LHCN-M2 (cell line): ENCODE measurements around the gene LRRTM4. TPM values are rescaled to one million over a fixed set of nuclear protein-coding genes. Genes with fewer than 3 reads are reported as not detected.
"Not testable (repeated sequence)": the region's sequence is repeated elsewhere in the genome, so short reads cannot be mapped to it uniquely, and the experiment has no call there.

Experiments
- DNase-seq: peaks from one replicate; pipeline ENCODE4 v3.0.0-alpha.2; 2012; ENCODE audit warnings: low read depth
- total RNA-seq: library from RNA; depleted of rRNA; stranded (reverse); fragments of >200 nt; gene quantifications from 2 replicates; pipeline ENCODE4 v1.2.3, GENCODE V29; 2014

The LRRTM4 gene
- total RNA-seq, 1 experiment from 2014 or later = not detected

DNA sequence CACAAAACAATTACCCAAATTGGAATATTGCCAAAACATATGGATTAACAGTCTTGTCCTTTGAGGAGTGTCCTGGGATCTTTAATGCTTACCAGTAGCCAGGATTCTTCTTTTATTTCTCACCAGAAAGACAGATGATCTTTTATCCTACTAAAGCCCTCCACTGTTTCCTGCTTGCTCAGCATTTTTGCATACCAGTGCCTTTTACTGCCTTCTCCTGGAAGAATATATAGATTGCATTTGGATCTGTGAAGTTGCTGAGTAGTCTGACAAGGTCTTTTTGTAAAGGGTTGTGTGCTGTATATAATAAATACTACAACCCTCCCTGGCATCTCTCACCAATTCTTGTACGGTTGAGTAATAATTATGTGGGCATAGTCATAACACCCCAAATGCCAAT, 652.2 kb downstream of the LRRTM4 start:
- DNase-seq = no peak

DNA sequence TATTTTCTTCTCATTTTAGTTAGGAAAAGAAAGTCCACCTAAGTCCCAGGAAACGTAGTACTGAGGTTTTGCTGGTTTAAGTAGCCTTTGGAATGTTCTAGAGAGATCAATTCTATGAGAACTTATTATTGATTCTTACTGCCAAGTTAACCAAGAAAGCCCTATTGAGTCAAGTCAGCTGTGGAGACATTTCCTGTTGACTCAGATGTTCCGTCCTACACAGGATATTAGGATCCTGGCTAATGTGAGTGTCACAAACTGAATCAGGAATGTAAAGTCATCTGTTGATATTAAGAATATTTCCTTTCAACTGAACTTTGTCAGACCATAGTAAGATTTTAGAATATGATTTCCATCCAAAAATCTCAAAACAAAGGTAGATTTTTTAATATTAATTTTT, 654.3 kb downstream of the LRRTM4 start:
- DNase-seq = no peak

DNA sequence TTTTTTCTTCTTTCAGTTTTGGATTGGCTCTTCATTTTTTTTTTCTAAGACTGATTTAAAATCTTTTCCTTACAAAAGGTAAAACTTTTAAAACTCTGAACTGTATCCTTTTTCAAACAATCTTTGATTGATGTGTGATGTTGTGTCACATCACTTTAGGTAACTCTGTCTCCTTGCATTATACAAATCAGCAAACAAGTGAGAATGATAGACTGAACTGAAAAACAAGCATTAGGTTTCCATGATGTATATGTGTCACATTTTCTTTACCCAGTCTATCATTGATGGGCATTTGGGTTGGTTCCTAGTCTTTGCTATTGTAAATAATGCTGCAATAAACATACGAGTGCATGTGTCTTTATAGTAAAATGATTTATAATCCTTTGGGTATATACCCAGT, 655.7 kb downstream of the LRRTM4 start:
- DNase-seq = no peak

DNA sequence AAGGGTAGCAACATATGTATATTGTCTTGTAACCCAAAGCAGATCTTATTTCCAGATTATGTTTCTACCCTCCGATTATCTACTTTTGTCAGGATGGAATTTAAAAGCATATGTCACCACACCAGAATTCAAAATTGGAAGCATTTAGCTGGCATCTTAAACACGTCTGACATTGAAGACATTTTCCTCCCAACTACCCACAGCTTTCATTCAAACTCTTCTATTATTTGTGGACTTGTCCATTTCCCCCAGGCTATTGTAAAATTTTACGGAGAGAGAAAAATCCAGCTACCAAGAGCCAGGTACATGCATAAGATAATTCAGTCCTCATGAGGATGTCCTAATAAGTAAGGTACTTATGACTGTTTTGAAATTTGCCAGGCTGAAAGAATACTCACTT, 659.3 kb downstream of the LRRTM4 start:
- no peak for DNase-seq

DNA sequence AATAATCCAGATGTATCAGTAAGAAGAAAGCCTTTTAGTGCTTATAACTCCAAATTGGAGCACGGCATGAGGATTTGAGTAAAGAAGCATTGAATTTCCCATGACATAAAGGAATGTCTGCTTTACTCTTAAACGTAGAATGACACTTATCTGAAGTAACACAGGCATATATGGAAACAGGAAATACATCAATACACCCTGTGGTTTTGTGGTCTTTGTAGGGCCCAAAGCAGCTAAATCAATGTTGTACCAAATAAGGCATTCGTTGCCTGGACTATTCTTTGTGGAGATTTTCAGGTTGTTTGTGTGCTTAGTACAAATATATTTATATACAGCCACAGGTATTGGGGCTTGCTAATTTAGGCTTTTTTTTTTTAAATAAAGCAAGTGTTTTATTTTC, 660.5 kb downstream of the LRRTM4 start:
- DNase-seq = no peak

DNA sequence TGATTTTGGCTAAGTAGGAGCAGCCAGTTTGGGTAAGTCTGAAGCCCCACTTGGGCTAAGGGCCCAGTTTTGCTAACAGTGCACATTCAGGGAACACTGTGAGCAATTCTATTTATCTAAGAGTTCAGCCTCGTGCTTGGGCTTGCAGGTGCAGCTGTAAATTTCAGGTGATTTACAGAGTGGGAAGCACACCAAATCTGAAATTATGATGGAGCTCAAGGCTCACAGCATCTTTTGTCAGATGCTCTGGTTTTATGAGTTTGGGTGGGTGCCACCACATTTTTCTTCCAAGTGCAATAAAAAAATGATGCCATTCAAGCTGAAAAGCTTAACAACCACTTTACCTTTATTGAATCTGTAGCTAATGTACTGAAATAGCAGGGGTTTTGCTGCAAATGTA, 671.2 kb downstream of the LRRTM4 start:
- no peak for DNase-seq

DNA sequence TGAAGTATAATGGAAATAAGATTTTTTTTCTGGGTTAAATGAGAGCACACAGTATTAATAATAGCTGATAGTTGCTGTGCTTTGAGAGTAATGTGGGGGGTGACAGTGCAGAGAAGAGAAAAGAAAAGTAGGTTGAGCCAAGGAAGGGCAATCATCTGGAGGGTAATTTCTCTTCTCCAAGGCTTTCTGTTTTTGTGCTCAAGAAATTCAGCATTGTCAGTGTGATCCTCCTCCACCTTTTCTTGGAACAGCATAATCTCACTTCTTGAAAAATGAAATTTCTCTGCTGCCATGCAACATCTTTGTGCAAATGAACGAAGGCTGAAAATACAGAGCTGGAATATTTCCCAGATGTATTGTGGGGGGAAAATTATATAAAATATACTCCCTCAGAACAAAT, 673.1 kb downstream of the LRRTM4 start:
- no peak for DNase-seq

DNA sequence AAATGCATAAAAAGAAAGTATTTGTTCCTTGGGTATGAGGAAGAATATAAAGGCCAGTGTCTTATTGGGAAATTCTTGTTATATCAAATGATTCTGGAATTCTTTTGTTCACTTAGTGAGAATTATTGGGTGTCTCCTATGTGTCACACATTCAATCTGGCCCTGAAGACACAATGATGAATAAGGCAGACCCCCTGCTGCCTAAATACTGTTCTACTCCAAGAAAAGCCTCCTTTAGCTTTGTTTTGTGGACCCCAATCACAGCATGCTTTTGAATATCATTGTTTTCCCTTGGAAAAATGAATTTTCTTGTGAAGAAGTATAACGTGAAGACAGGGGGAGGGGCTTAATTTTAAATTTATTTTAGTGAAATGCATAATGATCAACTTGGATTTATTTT, 682.4 kb downstream of the LRRTM4 start:
- no peak for DNase-seq

DNA sequence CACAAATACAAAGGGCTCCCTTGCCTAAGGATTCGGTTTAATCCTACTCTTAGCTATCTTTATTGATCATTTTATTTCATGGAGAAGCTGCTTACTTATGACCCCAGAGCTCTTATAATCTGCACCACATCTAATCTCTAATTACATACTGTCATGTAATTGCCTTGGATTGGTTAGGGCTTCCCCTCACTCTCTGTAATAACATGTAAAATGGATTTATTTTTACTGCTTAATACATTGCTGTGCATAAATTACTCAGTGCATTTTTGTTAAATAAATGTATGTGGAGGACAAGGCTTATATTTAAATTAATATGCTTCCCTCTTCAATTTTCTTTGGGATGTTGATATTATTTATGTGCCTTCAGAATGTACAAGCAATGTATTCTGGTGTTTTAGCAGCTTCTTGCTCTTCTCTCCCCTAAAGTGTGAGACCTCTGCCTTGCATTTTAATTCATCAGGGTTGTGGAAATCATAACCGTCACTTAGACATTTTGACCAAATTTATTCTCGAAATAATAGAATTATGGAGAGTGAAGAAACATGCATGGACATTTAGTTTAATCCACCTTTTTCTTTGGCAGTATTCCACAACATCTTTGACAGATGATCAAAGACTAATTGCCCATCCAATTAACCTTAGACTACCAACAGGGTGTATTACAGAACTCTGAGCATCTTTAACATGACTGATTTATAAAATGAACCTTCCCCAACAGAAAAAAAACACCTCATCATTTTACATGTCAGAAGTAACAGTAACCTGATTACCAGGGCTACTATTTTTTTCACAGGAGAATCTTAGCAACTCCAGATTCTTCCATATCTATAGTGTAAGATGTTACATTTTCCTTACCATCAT, 692.6 kb downstream of the LRRTM4 start:
- DNase-seq = no peak

DNA sequence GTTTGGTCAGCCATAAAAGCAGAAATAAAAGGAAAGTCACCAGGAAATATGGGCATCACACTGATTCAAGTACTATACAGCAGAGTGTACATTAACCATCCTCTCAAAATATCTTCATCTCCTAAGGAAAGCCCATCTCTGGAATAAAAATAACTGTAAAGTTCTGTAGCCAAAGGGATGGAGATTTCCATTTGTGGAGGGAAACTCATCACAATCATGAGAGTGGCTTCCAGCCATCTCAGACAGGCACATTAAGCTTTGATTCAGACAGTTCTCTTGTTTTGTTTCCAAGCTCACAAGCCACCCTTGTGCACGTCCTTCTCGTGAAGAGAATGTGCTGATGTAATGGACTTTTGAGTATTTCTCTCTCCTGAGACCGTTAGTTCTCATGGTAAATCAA, 695.5 kb downstream of the LRRTM4 start:
- no peak for DNase-seq

DNA sequence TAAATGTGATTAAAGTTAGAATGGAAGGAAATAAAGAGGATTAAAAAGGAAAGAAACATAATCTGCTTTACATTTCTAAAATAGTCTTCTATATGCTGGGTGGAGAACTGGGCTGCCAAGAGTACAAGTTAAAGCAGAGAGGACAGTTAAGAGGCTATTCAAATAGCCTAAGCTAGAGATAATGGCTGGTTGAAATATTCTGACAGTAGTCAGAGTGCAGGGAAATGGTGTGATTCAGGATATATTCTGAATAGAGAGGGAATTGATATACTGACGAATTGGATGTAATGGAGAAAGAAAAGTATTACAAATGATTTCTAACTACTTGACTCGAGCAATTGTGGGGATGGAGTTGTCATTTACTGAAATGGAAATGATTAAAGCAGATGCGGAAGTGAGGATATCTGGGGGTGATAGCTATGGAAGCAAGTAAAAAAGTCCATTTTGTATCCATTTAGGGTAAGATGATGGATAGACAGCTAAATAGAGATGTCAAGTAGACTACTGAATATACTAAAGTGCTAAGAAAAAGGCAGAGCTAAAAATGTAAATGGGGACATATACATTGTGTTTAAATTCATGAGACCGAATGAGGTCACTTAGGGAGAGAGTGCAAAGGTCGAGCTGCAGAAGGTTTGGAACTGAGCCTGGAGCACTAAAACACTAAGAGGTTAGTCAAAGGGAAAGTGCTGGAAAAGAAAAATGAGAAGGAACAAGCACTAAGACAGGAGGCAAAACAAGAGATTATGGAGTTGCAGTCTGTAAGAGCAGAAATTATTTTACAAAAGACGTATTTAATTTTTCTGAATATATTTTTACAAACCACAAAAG, 696.8 kb downstream of the LRRTM4 start:
- no peak for DNase-seq

DNA sequence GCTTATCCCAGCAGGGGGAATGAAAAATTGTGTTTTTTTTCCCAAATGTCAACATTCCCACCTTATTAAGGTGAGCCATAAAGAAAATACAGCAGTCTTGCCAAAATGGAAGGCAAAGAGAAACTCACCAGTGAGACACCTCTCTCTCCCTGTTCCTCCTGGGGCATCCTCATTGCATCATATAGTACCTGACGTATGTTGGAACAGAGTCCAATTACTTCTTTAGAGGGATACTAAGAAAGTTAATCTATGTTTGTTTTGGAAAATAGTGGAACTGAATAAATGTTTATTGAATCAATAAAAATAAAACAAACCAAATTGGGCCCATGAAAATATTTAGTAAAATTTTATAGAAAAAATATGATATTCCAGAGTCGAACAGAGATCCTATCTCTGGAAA, 700.4 kb downstream of the LRRTM4 start:
- no peak for DNase-seq

DNA sequence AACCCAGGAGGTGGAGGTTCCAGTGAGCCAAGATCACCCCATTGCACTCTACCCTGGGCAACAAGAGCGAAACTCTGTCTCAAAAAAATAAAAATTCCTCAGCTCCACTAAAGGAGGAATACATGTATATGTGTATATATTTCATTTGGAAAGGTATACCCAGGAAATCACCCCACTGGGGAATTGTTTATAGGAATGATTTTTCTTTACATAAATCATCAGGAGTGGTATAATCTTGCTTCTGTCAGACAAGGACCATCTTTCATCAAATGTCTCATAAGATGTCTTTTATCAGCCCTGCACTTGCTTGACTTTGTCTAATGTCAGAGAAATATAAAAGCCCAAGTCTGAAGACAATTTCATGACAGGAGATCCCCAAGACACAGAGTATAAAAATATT, 709.1 kb downstream of the LRRTM4 start:
- DNase-seq = no peak

DNA sequence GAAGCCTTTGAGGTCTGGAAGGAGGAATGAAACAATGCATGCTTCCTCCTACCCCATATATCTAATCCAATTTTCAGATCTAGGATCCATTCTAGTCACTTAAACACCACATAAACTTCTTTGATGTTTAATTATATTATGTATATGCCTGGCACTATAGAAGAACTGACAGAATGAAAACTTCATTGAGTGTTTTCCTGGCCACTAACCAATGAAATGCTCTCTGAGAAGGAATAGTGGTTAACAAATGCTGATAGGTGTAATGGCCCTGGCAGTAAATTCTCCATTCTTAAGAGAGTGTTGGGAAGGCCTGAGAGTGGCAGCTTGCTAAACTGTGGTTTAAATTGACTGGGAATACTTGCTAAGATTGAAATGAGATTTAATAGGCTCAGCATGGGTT, 710.0 kb downstream of the LRRTM4 start:
- no peak for DNase-seq

DNA sequence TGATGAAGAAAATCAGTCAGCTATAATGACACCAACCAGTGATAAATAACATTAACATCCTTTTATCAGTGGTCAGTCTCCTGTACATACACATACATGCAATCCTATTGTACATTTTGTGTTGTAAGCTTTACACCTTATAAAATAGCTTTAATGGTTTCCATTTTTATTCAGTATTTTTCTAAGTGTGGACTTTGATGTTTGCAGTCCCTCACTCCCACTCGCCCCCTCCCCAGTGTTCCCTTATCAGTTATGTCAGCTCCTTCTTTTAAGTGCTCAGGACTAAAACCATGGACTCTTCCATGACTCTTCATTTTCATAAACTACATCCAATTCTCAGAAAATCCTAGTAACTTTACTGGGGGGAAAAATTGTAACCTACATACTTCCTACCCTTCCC, 713.0 kb downstream of the LRRTM4 start:
- no peak for DNase-seq

DNA sequence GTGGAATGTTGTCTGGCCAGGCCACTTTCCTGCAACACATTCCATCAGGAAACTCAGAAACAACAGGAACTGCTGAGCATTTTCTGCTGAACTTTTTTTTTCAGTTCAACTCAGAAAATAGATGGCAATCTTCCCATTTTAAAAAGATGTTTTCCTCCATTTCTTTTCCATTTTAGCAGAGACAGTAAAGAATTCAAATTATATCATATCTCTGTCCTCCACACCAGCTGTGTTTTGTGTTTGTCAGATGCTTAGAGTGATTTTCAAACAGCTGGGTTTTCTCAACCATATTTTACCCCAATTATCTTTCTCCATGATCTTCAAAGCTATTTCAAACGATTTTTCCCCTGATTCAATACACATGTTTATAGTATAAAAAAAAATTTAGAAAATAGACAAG, 713.4 kb downstream of the LRRTM4 start:
- DNase-seq = no peak

DNA sequence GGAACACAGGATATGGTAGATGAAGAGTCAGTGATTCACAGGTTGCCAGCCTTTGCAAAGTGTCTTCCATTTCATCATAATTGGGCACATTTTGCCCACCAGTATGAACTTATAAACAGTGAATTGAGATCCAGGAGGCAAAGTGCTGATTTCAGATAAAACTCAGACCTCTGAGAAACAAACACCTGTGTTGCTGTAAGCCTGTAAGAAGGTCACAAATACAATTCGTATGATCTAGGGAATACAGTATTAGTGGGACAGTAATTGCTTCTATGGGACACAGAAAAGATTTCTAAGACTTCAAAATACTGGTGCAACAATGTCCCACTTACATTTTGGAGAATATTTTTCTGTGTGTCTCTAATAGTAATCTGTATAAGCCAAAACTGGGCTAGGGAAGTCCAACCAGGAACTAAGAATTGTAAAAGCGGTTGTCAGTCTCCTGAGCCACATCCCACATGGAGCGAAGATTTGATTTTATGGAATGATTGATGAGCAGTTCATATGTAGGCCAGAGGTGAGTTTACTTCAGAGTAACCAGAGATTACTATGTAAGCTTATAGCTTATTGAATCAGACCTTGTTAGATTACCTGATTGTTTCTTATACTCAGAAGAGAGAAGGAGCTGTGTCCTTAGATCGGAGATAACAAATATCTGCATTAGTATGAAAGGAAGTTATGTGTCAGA, 728.4 kb downstream of the LRRTM4 start:
- no peak for DNase-seq

DNA sequence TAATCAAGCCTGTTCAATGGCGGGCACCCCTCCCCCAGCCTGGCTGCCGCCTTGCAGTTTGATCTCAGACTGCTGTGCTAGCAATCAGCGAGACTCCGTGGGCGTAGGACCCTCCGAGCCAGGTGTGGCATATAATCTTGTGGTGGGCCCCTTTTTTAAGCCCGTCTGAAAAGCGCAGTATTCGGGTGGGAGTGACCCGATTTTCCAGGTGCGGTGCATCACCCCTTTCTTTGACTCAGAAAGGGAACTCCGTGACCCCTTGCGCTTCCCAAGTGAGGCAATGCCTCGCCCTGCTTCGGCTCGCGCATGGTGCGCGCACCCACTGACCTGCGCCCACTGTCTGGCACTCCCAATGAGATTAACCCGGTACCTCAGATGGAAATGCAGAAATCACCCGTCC, 740.9 kb downstream of the LRRTM4 start:
- DNase-seq = not testable (repeated sequence)

DNA sequence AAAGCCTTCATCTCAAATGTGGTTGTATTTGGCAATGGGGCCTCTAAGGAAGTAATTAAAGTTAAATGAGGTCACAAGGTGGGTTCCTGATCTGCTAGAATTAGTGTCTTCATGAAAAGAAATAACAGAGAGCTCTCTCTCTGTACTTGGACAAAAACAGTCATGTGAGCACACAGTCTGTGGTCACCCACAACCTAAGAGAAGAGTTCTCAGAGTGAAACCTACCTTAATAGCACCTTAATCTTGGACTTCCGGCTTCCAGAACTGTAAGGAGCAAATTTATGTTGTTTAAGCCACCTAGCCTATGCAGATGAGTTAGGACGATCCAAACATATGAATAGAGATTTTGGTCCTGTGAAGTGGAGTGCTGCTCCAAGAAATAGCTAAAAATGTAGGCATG, 758.9 kb downstream of the LRRTM4 start:
- no peak for DNase-seq

DNA sequence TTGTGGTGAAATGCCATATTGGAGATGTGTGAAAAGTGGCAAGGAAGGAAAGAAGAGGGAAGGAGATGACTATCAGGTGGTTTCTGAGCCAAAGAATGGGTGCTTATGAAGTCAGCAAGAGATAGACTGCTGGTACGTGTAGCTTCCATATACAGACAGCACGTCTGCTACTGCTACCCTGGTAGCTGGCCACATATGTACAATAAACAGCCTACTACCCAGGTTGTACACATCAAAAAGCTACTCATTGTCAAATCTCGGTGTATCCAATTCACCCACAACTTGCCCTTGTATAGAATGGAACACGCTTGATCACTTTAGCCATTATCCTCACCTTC, 761.8 kb downstream of the LRRTM4 start:
- DNase-seq = no peak

DNA sequence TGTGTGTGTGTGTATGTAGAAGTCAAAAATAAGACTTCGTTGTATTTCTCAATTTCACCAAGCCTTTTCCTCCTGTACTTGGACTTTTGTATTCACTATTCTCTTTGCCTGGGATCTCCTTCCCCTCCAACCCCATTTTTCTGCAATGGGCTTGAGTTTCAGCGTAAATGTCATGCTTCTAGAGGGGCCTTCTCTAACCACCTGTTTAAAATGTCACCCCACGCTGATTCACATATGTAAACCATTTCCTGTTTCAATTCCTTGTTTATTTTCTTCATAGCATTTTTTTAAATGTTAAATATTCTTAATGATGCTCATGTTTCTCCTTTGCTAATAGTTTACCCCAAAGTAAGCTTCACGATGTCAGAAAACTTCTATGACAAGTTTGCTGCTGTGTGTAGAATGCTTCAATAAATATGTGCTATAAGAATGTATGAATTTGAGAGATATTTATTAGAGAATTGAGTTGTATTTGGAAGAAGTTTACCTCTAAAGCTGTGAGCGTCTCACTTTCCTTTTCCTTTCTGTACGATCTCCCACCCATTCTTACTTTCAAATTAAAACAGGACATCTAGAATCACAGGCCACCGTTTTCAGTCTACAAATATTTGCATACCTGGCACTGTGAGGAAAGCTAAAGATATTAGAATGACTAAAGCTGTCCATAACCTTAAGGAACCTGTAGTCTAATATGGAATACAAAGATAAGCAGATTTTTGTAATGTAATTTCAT, 762.4 kb downstream of the LRRTM4 start:
- no peak for DNase-seq

DNA sequence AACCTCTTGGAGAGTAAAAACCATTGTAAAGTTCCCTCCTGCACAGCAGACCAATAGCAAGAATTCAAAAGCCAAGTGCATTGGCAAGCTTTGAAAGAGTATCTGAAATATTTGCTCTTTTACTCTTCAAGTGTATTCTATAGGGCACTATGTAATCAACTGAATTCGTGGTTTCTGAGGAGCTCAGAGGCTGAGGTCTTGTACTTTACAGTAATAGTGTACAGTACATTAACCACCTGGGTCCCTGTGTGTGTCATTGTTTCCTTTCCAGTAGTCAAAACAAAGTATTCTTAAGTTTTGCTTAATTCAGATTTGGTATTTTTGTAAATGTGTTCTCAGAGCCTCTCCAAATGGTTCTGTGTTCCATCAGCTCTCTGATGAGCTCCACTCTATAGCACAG, 769.7 kb downstream of the LRRTM4 start:
- DNase-seq = no peak
